NB4 (cell line): ENCODE data around the gene SPATS2.

Source experiments
- DNase-seq: peaks from one replicate; pipeline ENCODE4 v3.0.0; 2010; ENCODE audit warnings: low read depth
- H3K4me3 ChIP-seq: one replicate; pipeline ENCODE4 v1.5.1; 2011; ENCODE audit warnings: mild to moderate bottlenecking, low read depth, low read length, moderate library complexity
- MYC ChIP-seq: IDR thresholded peaks from 2 replicates; pipeline ENCODE4 v1.6.1; 2011; ENCODE audit warnings: low read depth, low read length
- POLR2A ChIP-seq: IDR thresholded peaks from 2 replicates; pipeline ENCODE4 v1.6.1; 2011; ENCODE audit warnings: mild to moderate bottlenecking; ENCODE audit not compliant: insufficient read length; ENCODE audit errors: extremely low read depth
- TF ChIP-seq, protein P1 (sequence below): IDR thresholded peaks from 2 replicates; pipeline ENCODE4 v1.6.1; 2011; ENCODE audit warnings: low read depth, low read length
- TF ChIP-seq, protein P2 (sequence below): IDR thresholded peaks from one replicate; pipeline ENCODE4 v1.5.1; 2012; ENCODE audit warnings: low read depth, low read length

SPATS2 gene

DNA sequence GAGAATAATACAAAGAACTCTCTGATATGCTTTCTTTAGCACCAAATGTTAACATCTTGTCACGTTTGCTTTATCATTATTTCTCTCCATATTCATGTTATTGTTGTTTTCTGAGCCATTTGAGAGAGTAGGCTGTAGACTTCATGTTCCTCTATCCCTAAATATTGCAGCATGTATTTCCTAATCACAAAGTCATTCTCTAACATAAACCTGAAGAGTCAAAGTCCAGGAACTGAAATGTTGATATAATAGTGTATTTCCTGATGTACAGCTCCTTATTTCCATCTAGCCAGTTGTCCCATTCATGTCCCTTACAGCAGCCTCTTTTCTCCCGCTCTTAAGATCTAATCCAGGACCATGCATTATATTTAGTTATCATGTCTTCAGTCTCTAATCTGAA lies 72.8 kb downstream of the SPATS2 start:
- TF ChIP-seq, protein P1, sequence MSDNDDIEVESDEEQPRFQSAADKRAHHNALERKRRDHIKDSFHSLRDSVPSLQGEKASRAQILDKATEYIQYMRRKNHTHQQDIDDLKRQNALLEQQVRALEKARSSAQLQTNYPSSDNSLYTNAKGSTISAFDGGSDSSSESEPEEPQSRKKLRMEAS: no peak
- TF ChIP-seq POLR2A: no peak
- TF ChIP-seq MYC: no peak
- TF ChIP-seq, protein P2, sequence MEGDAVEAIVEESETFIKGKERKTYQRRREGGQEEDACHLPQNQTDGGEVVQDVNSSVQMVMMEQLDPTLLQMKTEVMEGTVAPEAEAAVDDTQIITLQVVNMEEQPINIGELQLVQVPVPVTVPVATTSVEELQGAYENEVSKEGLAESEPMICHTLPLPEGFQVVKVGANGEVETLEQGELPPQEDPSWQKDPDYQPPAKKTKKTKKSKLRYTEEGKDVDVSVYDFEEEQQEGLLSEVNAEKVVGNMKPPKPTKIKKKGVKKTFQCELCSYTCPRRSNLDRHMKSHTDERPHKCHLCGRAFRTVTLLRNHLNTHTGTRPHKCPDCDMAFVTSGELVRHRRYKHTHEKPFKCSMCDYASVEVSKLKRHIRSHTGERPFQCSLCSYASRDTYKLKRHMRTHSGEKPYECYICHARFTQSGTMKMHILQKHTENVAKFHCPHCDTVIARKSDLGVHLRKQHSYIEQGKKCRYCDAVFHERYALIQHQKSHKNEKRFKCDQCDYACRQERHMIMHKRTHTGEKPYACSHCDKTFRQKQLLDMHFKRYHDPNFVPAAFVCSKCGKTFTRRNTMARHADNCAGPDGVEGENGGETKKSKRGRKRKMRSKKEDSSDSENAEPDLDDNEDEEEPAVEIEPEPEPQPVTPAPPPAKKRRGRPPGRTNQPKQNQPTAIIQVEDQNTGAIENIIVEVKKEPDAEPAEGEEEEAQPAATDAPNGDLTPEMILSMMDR: no peak
- no peak for DNase-seq
- H3K4me3 ChIP-seq: no peak overlapping the region

DNA sequence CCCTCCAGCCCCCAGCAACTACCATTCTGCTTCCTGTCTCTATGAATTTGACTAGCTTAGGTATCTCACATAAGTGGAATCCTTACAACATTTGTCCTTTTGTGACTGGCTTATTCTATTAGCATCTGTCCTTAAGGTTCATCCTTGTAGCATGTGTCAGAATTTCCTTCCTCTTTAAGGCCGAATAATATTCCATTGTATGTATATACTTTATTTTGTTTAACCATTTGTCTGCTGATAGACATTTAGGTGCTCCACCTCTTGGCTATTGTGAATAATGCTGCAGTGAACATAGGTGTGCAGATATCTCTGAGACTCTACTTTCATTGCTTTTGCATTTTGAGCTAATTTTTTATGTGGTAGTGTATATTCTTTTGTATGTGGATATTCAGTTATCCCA lies 75.7 kb downstream of the SPATS2 start:
- DNase-seq: no peak

DNA sequence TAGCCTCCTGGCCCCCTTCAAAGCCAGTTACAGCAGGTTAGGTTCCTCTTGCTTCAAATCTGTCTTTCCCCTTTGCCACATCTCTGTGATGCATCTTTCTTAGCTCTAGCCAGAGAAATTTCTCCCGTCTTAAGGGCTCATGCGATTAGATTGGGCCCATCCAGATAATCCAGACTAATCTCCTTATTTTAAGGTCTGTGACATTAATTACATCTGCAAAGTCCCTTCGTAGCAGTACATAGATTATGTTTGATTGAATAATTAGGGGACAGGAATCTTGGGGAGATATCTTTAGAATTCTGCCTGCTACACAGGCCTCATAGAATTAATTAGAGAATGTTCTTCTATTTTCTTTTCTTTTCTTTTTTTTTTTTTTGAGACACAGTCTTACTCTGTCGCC lies 79.3 kb downstream of the SPATS2 start:
- H3K4me3 ChIP-seq: no peak overlapping the region
- DNase-seq: no peak
- TF ChIP-seq POLR2A: no peak
- TF ChIP-seq, protein P1: no peak
- TF ChIP-seq MYC: no peak
- TF ChIP-seq, protein P2: no peak

More for the DNA sequence above, 75.7 kb downstream of the SPATS2 start:
- H3K4me3 ChIP-seq: no peak overlapping the region
- TF ChIP-seq, protein P2: no peak
- TF ChIP-seq POLR2A: no peak
- TF ChIP-seq, protein P1: no peak
- no peak for TF ChIP-seq MYC

DNA sequence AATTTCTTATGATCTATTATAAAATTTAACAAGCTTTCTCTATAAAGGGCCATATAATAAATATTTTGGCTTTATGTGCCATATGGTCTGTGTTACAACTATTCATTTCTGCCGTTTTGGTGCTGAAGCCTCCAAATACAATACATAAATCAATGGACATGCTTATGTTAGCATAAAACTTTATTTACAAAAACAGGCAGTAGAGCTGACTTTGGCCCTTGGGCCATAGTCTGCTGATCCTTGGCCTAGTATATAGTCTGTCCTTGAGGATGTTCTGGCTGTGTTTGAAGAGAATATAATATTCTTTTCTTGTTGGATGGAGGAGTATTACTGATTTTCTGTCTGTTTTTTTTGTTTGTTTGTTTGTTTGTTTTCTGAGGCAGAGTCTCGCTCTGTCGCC lies 81.6 kb downstream of the SPATS2 start:
- TF ChIP-seq, protein P2: no peak
- TF ChIP-seq POLR2A (no peak), MYC (no peak)
- TF ChIP-seq, protein P1: no peak
- H3K4me3 ChIP-seq: no peak overlapping the region
- DNase-seq: no peak

DNA sequence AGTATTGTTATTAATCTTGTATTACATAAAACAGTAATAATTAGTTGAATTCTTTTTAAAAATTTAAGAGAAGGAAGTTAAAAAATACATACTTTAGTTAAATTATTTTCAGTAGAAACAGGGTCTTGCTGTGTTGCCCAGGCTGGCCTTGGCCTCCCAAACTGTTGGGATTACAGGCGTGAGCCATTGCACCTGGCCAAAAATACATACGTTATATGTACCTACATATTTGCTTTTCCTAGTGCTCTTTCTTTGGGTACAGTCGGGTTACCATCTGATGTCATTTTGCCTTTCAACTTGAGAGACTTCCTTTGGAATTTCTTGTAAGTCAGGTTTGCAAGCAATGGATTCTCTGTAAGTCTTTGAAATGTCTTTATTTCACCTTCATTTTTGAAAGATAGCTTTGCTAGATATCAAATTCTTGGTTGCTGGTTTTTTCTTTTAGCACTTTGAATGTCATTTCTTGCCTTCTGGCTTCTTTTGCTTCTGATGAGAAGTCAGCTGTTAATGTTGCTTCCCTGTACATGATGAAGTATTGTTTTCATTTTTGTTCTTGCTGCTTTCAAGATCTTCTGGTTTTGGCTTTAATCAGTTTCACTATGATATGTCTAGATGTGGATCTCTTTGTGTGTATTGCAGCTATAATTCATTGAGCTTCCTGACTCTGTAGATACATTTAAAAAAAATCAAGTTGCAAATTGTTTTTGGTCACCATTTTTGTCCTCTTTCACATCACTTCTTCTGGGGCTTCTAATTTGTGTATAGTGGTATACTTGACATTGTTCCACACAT lies 84.4 kb downstream of the SPATS2 start:
- DNase-seq: no peak
- TF ChIP-seq POLR2A (no peak), MYC (no peak)
- TF ChIP-seq, protein P1: no peak
- TF ChIP-seq, protein P2: no peak

More for the DNA sequence above, 84.4 kb downstream of the SPATS2 start:
- no peak overlapping the region for H3K4me3 ChIP-seq
